GM18907 (cell line): ENCODE data around the gene ZNF446.
"Not testable (repeated sequence)": the region's sequence is repeated elsewhere in the genome, so short reads cannot be mapped to it uniquely, and the experiment has no call there.

Source experiments
- ATAC-seq: cut with Tn5 transposase; IDR thresholded peaks from one replicate; pipeline ENCODE4 v1.9.1; 2021; ENCODE audit warnings: mild to moderate bottlenecking, moderate library complexity; ENCODE audit not compliant: unreplicated experiment

The ZNF446 gene

DNA sequence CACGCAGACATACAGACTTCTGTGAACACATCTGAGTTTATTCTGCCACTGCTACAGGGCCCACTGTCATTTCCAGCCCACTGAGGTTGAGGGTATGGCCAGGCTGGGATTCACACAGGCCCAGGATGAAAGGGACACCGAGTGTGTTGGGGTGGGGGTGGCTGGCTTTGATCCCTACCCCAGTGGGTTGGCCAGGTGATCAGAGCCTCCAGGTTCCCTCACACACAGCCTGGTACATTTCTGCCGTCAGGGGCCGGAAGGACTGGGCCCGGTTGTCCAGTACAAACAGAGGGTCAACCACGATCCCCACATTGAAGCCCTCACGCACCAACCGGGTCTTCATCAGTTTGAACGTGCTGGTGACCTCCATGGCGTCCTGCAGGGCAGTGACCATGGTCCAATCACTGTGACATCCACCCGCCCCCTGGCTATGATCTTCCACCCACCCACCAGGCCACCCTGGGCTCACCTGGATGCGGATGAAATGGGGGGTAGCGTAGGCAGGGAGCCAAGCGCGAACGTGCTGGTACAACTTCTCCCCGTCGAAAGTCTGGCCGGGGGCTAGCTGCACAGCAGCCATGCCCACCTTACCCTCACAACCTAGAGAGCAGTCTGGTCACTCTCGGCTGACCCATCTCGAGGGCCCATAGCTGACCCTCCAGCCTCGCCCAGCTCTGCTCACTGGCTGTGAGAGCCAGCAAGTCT is 22.3 kb downstream of the ZNF446 start:
- peak; percentile 12 for ATAC-seq

DNA sequence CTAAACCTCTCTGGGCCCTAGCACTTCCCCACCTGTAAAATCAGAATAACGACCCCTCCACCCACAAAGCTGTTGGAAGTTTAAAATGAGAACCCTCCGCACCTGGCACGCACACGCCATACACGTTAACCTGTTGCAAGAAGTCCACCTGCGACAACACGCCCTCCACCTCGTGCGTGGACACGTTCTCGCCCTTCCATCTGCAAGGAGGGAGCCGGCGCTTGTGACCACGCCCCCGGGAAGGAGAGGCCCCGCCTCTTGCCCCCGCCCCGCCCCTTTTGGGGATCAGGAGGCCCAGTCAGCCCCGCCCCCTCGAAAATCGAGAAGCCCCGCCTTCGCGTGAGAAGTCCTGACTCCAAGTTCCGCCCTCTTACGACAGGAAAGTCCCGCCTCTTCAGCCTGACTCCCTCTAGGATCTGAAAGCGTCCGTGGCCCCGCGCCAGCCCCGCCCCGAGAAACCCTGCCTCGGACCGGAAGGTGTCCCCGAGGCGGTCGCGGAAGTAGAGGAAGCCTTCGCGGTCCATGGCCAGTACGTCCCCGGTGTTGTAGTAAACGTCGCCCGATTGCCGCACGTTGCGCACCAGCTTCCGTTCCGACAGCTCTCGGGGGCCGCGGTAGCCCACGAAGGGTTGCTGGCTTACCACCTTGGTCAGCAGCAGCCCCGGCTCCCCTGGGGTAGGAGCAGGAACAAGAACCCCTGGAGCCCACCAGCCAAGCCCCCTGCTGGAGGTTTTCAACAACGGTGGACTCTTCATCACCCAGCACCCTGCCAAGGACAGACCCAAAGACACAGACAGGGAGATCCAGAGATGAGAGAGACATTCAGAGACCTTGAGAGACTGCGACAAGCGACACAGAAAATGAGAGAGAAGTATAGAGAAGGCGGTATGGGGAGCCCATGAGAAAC is 23.1 kb downstream of the ZNF446 start:
- peak; percentile 90 for ATAC-seq

- no peak for ATAC-seq
These were observed 24.1 kb downstream of the ZNF446 start for GRCh38 chr19:58500242-58500641.

GRCh38 chr19:58507602-58508223 is 31.6 kb downstream of the ZNF446 start:
- not testable (repeated sequence) for ATAC-seq

- ATAC-seq: no peak
These were observed 33.6 kb downstream of the ZNF446 start for GRCh38 chr19:58509731-58510083.

DNA sequence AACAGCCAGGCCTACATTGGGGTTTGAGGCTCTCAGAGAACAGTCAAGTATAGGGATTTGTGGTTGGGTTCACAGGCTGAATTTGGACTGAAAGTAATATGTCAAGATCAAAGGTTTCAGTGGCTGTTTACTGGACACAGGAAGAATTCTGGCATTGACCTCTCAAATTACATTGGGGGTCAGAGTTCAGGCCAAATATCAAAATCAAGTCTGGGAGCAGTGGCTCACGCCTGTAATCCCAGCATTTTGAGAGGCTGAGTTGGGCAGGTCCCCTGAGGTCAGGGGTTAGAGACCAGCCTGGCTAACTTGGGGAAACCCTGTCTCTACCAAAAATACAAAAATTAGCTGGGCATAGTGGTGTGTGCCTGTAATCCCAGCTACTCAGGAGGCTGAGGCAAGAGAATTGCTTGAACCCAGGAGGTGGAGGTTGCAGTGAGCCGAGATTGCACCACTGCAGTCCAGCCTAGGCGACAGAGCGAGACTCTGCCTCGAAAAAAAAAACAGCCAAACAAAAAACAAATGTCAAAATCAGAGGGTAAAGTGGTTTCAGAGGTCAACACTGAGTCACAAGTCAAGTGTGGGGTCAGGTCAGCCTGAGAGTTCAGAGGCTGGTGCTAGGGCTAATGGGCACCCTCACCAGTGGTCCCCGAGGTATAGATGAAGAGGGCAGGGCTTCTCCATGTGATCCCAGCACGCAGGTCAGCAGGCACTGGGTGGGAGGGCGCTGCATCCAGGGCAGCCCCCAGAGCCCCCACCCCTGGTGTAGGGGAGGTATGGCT is 34.1 kb downstream of the ZNF446 start:
- no peak for ATAC-seq

- ATAC-seq: no peak
These were observed 35.4 kb downstream of the ZNF446 start, which contains the start of gene SLC27A5 for GRCh38 chr19:58511353-58512208. Gene SLC27A5 (minus strand): TSS chr19:58511992. CDS start chr19:58511955, 37 bp downstream.

- ATAC-seq: no peak
These were observed 37.1 kb downstream of the ZNF446 start for GRCh38 chr19:58513213-58513693.

DNA sequence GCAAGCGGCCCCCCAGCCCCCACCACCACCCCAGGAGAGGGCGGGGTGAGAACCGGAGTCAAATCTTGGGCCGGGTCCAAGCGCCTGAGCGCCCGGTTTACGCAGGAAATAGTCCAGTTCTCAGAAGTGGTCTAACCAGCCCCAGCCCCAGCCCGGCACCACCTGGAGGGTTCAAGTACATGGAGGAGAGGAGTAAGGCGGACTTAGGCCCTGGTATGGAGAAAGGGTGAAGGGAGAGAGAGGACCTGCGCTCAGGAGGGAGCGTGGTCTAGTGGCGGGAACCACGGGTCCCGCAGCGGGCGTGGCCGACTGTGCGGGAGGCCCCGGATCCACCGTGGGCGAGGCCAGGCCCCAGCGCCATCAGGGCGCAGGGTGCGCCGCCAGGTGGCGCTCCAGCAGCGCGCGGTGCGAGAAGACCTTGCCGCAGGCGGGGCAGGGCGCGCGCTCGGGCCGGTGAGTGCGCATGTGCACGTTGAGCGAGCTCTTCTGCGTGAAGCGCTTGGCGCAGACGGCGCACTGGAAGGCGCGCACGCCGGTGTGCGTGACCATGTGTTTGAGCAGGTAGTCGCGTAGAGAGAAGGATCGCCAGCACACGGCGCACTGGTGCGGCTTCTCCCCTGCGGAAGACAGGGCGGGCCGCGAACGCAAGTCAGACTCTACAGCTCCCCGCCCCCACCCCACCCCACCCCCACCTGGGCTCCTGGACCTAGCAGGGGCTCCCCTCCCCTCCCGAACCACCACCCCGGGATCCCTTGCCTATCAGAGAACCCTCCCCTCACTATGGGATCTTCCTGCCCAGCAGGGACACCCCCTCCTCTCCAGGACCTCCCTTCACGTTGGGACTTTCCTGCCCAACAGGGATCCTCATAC is 37.8 kb downstream of the ZNF446 start:
- peak; percentile 63 for ATAC-seq

DNA sequence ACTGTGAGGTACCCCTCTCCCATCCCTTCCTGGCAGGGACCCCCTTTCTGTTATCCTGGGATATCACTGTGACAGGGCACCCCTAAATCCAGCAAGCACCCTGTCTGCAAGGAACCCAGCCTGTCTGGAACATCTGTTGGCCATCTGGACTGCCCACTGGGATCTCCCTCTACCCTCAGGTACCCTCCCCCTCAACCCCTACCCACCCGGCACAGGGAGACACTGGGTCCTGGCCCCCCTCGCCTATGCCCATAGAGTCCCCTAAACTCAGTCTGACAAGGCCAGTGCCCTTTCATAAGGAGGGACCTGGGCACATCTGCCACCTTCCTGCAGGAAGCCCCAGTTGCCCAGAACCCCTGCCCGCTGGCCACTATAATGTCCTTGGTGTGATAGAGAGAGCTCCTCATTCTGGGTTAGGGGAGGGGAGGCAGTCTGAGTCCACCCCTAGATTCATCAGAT is 38.4 kb downstream of the ZNF446 start:
- ATAC-seq: no peak

DNA sequence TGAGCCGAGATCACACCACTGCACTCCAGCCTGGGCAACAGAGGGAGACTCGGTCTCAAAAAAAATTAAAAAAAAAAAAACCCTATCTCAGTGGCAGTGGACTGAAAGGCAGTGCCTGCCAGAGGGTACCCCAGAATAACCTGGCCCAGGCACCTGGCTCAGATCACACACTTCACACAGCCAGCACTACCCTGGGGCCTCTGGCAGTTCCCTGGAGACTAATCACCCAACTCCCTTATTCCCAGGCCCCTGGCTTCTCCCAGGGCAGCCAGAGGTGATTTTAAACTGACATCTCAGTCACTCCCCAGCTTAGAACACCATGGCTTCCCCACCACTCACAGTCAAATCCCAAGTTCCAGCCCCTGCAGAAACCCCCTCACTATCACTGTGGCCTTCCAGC is 39.1 kb downstream of the ZNF446 start:
- no peak for ATAC-seq

DNA sequence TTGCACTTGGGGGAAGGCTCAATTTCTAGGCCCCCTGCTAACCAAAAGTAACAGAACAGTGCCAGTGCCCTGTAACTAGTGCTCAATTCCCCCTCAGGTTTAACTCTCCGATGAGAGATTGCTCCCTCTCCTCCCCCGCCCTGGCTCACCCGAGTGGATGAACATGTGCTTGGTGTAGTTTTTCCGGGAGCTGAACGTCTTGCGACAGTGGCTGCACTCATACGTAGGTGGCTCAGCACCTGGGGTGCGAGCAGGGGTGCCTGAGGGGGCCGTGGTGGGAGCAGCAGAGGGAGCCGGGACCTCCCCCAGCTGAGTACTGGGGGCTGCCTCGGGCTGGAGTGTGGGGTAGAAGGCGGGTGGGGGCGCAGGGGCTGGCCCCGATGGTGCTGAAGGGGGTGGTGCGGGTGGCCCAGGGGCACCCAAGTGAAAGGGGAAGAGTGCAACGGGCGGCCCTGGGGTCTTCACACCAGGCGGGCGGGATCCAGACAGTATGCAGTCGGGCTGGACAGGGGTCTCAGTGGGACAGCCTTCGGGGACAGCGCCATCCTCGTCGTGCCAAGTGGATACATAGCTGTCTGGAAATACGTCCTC is 40.2 kb downstream of the ZNF446 start:
- ATAC-seq: no peak

- no peak for ATAC-seq
These were observed 41.0 kb downstream of the ZNF446 start for GRCh38 chr19:58516964-58517833.

- ATAC-seq: no peak
These were observed 42.3 kb downstream of the ZNF446 start for GRCh38 chr19:58518256-58519086.

- ATAC-seq: peak; percentile 6
These were observed 42.9 kb downstream of the ZNF446 start for GRCh38 chr19:58519087-58519354.

- peak; percentile 85 for ATAC-seq
These were observed 43.5 kb downstream of the ZNF446 start, which contains the start of gene ZBTB45 for GRCh38 chr19:58519355-58520256. Gene ZBTB45 (minus strand): TSS chr19:58519810. CDS start chr19:58517673, 2,137 bp downstream.
